SKM-1 treated with dmso at 0.1 percent for 144 hours (cell line): ENCODE data around the gene ACSS1.

Experiments
- DNase-seq: peaks from one replicate; lab custom pipeline; 2025; ENCODE audit not compliant: unreplicated experiment; lab: John Stamatoyannopoulos, UW

Gene ACSS1

DNA sequence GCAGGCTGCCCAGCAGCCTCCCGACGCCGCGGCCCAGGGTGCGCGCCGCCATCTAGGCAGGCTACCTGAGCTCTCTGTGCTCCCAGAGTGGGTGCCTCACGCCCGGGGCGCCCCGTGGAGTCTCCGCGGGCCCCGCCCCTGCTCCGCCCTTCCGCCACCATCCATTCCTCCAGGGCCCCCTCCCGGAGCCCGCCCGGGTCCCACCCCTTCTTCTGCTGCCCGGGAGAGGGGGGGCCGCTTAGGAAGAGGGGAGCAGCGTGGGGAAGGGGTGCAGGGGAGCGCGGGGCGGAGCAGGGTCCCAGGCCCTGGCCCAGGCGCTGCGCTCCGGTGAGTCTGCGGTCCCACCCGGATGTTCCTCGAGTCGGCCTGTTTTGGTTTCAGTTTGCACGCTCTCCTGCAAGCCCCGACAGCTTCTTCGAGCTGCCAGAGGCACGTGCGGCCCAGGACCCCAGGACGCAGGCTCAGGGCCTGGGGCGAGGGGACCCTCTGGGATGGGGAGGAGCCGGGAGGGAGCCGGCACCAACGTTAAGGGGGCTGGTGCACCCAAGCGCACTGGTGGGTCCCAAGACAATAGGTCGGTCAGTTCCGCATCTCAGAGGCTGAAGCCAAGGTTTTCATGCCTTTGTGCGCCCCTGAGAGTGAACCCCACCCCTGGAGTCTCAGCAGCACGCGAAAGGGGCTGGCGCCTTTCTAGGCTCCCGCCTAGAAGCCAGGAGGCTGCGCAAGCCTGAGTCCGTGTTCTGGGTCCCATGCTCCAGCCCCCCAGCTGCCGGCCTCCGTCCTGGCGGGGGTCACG, at the start of gene ACSS1:
Gene ACSS1, minus strand, starts transcription at position 89 of the 796 bp plus-strand sequence. Its CDS starts 37 bp downstream, at position 52.
- DNase-seq = no peak

DNA sequence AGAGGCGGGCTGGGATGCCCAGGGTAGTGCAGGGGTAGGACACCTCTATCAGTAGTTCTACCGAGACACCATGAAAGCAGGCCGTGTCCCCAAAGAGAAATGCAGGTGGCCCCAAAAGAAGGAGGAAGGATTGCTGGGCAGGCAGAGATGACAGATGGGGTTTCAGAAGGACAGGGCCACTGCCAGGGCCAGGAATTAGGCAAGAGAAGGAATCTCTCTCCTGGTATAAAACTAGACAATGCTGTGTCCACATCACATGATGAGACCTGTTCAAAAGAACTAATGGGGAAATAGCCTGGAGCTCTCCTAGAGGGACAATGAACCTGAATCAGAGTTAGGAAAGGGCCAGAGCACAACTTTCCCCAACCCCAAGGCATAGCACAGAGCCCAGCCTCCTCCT, 45.6 kb upstream of the ACSS1 start:
- DNase-seq = no peak

DNA sequence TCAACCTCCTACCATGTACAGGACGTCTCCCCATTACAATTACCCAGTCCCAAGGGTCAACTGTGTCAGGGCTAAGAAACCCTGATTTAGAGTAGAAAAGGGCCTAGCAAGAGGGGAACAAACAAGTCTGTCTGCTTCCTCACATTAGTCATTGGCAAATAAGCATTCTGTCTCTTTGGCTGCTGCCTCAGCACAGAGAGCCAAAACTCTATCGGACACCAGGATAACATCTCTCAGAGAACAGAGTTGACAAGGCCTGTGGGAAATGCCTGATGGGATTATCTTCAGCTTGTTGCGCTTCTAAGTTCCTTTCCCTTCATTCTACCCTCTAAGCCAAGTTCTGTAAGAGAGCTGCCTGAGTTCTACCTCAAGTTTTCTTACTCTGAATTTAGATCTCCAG, 43.0 kb upstream of the ACSS1 start:
- DNase-seq = no peak

DNA sequence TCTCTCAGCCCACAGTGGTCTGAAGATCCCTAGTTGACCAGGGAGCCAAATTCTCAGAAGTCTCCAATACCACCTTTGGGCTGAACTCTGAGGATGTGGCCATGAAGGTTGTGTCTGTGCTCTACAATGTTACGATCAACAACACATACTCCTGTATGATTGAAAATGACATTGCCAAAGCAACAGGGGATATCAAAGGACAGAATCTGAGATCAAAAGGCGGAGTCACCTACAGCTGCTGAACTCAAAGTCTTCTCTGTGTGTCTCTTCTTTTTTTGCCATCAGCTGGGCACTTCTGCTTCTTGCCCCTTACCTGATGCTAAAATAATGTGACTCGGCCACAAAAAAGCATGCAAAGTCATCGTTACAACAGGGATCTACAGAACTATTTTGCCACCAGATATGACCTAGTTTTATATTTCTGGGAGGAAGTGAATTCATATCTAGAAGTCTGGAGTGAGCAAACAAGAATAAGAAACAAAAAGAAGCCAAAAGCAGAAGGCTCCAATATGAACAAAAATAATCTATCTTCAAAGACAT, 41.7 kb upstream of the ACSS1 start:
- no peak for DNase-seq

DNA sequence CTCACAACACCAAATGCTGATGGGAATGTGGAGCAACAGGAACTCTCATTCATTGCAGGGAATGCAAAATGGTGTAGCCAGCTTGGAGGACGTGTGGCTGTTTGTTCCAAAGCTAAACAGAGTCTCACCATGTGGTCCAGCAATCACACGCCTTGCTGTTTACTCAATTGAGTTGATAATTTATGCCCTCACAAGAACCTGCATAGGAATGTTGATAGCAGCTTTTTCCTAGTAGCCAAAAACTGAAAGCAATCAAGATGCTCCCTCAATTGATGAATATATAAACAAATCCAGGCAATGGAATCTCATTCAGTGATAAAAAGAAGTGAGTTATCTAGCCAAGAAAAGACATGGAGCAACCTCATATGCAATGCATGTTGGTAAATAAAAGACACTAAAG, 39.6 kb upstream of the ACSS1 start:
- DNase-seq = no peak

DNA sequence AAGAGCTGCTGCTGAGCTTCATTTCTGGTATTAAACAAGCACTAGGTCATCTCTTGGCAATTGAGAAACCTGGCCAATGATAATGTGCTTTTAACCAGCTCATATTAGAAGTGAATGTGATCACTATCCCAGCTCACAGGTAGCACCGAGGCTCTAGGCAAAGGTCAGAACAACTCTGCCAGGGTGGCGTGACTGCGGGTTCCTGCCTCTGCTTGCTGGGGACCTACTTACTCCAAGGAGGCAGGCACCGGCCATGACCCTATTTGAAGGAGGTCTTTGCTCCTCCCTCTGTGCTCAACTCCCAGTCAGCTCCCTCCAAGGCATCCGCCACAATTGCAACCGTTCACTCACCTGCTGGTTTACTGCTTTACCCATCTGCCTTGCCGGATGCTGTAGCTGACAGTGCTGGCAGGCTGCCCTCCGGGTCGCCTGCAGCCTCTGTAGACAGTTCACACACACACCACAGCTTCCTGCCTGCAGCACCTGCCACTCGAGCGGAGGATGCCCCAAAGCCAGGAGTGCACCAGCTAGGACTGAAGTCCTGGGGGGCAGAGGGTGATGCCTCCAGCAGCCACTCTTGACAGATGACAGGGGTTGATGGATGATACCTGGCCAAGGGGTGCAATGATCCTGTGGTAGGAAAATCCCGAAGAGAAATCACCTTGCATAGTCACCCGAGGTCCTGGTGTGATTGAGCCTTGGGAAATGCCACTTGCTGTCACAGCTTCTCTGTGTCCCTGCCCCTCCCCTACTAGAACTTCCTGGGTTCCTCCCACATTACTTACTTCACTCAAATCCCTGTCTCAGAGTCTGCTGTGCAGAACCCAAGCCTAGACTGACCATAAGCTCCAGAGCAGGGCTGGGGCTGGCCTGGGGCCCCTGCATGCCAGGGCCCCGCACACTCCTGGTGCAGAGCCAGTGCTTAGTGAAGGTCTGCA, 32.8 kb upstream of the ACSS1 start:
- DNase-seq = no peak

DNA sequence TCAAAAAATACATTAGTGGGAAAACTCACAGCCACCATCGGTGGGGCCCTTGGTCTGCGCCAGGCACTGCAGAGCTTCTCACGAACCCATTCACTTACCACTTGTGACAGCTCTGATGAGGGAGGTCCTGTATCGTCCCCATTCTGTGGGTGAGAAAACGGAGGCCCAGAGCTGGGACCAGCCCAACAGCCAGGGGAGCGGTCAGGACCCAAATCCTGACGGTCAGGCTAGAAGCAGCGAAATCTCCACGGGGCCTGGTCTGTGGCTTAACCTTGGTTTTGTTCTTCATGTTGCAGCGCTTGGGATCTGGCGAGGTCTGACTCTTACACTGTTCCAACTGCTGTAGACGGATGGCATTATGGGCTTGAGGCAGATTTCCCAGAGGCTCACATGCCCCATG, 31.7 kb upstream of the ACSS1 start:
- no peak for DNase-seq

DNA sequence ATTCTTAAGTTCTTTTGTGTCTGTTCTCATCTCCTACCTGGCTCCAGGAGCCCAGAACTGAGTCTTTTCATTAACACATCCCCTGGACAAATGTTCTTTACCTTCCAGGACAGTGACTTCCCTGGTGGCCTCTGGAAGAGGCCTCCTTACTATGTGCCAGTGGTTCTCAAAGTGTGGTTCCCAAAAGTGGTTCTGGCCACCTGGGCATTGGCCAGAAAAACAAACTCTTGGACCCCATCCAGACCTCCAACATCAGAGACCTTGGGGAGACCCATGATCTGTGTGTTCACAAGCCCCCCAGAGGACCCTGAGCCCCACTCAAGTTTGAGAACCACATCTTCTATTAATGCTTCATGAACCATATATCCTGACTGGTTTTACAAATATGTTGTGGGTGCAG, 31.2 kb upstream of the ACSS1 start:
- DNase-seq = no peak

DNA sequence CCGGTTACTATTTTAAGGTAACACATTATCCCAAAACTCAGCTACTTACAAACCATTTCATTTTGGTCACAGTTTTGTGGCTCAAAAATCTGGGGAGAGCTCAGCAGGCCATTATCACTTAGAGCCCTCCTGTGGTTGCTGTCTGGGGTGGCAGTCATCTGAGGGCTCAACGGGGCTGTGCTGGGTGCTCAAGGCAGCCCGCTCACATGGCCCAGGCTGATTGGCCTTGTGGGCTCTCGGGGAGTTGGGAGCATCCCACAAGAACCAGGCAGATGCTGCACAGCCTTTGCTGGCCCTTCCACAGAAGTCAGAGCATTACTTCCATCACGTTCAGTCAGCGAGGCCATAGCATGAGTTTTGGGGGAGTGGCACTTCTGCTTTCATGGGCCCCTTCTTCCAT, 30.3 kb upstream of the ACSS1 start:
- no peak for DNase-seq

DNA sequence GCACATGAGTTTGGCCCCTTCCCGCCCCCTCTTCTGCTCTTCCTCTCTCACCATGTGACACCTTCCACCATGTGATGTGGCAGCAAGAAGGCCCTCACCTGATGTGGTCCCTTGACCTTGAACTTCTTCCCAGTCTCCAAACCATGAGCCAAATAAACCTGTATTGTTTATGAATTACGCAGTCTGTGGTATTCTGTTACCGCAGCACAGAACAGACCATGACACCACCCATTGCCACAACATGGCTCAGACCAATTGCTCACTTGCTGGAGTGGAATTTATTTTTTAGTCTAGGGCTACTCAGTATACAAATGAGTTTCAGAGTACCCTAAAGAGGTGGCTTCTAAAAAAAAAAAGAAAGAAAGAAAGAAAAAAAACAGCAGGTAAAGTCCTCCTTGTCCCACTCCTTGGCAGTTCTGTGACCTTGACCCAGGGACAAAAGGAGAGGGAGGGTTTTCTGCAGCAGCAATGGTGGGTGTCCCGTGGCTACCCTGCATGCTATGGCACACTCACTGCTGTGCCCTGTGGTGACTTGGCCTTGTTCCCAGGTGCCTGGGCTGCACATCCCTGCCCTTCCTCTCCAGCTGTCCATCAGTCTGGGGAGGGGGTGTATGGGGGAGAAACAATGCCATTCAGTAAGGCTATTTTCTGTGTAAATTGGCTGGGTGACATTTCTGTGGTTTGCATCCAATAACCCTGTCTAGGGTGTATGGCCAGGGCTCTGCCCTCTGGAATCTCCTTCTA, 29.4 kb upstream of the ACSS1 start:
- DNase-seq = no peak

DNA sequence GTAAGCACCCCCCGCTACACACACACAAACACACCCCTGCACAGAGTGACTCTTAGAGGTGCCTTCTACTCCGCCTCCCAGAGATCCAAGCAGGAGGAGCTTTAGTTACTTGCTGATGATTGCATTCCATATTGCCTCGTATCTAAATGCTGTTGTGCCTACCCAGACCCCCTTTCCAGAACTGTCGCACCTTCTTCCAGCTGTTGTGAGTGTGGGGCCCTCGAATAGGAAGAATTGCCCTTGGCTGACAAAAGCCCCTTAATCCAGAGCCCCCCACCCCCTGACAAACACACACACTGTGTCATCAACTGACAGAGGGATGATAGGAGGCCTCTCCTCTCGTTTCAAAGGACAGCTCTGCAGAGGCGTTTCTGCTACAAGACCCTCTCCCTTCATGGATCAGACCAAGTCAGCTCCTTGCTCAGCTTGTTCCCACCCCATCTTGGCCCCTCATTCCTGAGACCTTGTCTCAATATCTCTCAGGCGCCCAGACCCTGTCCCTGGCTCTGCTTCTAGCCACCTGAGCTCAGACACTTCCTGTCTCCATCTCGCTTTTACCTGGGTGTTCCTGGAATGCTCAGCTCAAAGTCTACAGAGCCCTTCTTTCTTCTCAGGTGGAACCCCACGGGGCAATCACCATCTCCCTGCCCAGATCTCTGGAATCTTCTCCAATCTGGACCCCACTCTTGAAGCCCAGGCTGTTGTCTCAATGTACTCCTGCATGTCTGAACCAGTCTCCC, 28.0 kb upstream of the ACSS1 start:
- no peak for DNase-seq

DNA sequence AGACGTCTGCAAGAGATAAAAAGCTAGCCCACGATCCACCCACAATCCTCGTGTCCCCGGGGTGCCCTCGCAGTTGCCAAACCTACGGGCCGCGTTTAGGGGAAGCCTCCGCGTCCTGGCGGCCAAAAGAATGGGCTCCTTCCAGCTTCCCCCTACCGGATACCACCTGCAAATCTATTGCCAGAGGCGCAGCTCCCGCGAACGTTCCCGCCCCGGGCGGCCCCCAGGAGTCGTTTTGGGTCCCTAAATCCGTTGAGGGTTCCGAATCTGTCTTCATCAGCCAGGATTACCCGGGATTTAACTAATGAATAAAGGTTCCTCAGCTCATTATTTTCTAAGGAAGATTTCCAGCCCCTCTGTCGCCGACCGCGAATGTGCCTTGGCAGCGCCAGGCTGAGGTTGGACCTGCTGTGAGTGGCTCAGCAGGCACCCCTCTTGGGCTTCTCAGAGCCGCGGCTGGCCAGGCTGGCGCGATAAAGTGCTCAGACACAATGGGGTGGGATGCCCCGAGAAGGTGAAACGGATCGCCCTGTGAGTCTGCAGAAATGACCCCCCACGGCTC, 26.8 kb upstream of the ACSS1 start:
- DNase-seq = no peak

DNA sequence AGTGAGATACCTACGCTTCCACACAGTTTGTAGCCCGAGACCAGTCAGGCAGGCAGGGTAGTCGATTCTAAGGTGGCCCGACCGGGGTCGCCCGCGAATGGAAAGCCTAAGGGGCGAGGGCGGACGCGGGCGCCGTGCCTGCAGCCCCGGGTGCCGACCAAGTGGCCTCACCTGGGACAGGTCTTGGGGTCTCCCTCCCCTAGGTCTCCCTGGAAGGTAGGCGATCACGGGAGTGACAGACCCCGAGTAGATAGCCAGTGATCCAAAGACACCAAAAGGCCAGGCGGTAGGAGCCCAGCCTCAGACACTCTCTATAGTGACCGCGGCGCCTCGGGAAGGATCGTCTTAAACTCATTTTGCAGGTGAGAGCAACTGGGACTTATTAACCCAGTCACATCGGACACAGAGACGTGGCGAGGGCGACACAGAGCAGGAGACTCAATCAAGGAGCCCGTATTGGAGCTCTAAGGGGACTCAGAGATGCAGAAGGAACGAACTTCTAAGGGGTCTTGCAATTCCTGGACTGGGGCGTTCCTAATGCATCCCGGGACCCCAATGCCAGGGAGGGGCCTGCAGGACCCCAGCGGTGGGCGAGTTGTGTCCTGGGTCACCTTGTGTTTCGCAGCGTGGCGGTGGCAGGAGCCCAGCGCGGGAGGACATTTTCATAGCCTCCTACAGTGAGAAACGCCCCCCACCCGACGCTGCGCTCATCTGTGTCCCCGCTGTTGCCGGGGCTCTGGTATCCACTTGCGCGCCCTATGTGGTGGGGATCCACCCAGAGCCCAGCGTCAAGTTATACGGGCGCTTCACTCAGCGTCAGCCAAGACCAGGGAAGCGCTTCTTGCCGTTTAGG, 26.1 kb upstream of the ACSS1 start:
- no peak for DNase-seq

DNA sequence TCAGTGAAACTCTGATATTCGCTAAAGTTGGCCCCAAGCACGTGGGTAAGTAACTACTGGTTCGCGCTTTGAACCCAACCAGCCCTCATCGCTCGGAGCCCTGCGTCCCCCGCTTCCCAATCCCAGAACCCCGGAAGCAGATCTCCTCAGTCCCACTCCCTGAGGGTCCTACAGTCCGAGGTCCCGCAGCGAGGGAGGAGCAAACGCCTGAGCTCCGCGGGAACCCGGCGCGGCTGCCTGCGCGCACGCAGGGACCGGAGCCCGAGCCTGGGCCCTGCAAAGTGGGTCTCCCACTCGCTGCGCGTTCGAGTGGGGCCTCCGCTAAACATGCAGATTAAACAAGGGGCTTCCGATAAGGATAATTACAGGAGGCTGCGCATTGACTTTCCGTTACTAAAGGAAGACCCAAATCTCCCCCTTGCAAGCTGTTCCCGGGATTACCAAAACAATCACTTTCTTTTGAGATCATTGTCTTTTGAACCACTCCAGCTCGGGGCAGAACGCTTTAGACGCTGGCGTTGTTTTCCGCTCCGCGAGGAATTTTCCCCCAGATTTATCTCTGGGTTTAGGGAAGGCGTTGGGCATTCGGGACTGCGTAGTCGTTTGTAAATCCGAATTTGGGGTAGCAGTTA, 25.3 kb upstream of the ACSS1 start:
- no peak for DNase-seq

DNA sequence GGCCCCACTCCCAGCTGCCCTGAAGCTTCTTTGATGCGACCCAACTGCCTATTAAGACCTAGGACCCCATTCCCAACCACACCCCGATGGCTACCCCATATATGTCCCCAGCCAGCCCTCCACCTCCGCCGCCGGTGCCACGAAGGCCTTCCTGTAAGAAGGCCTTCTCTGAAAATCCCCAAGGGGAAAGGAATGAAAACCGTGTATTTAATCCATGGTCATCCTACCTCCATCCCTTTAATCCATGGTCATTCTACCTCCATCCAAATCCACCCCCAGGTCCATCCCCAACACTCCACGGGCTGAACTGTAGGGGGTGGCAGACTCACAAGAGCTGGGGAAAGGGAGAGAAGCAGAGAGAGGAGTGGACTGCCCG, 24.5 kb upstream of the ACSS1 start:
- no peak for DNase-seq

DNA sequence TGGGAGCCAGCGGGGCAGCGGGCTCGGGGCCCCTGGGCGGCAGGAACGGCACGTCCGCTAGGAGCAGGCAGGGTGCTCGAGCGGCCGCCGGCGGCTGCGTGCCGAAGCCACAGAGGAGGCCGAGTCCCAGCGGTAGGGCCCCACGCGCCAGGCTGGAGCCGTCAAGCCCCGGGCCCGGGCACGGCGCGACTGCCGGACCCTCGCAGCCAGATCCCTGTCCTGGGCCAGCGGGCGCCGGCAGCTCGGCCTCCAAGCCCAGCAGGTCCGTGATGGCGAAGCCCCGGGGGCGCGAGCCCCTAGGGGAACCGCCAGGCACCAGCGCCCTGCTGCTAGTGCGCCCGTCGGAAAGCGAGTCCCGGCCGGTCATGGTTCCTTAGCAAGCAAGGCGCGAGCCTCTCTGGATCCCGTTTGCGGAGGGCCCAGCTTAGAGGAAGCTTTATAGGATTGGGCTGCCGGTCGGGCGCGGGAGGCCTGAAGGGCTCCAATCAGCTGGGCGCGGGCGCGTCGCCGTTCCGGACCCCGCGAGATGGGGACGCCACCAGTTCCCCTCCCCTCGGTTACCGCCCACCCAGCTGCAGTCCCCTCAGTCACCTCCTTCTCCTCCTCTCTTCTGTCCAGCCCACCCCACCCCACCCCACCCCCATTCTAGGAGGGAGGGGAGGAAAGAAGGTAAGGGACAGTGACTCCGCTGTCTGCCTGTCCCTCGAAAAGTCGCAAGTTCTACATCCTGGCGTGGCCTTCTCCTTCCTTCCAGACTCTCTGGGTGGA, 24.0 kb upstream of the ACSS1 start, which contains the start of gene VSX1:
Gene VSX1, minus strand, starts transcription at position 412 of the 768 bp plus-strand sequence. Its CDS starts 45 bp downstream, at position 367.
- no peak for DNase-seq

DNA sequence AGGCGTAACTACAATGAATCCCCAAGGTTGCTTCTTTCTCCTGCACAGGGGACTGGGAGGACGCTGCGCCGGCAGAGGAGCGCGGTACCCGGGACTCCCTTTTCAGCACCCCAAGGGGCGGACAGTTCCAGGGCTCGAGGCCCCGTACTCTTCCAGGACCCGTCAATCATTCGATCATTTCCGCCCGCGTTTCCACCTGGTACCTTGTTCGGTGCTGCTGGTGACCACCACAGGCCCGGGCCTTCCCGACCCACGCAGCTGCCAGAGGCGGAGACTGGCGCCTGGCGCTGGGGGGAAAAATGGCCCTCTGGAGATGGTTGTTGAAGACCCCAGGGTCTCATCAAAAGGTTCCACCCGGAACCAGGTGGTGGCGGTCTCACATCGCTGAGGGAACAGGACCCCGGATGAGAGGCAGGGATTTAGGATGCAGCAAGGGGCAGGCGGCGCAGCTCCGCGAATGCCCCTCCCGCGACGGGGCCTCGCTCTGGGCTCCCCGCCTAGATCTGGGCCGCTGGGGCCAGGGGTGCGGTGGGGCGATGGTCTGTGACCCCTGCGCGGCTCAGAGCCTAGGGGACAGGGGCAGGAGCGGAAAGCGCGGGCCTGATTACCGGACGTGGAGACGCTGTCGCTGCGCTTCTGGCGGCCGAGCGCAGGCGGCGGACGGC, 23.3 kb upstream of the ACSS1 start:
- DNase-seq = no peak
